MM.1S (cell line): ENCODE measurements around the gene ZBTB49.
A peak's percentile ranks its signal among the peaks of the same experiment; 100 is the strongest.
"Not testable (repeated sequence)": the region's sequence is repeated elsewhere in the genome, so short reads cannot be mapped to it uniquely, and the experiment has no call there.

Source experiments
- DNase-seq: peaks from one replicate; pipeline ENCODE4 v3.0.0-alpha.2; 2015
- H2AFZ ChIP-seq: fragments of 300-600 bp; sonication (generic); 2 replicates; pipeline ENCODE4 v1.6.0; 2016; ENCODE audit warnings: antibody characterized with exemption, low read length
- H3F3A ChIP-seq: fragments of 300-600 bp; sonication (generic); 2 replicates; pipeline ENCODE4 v1.6.1; 2016; ENCODE audit warnings: mild to moderate bottlenecking, antibody characterized with exemption, low read length, moderate library complexity, mixed read lengths; ENCODE audit not compliant: insufficient read depth
- H3K27ac ChIP-seq: fragments of 300-600 bp; sonication (generic); 2 replicates; pipeline ENCODE4 v1.5.1; 2016; ENCODE audit warnings: mild to moderate bottlenecking, low read length
- H3K27me3 ChIP-seq: fragments of 300-600 bp; sonication (generic); replicated peaks from 2 replicates; pipeline ENCODE4 v1.6.0; 2016; ENCODE audit warnings: low read length; ENCODE audit not compliant: insufficient read depth
- H3K36me3 ChIP-seq: fragments of 300-600 bp; sonication (generic); replicated peaks from 2 replicates; pipeline ENCODE4 v1.6.1; 2016; ENCODE audit warnings: mild to moderate bottlenecking, low read length, mixed read lengths; ENCODE audit not compliant: insufficient read depth
- H3K4me1 ChIP-seq: fragments of 300-600 bp; sonication (generic); 2 replicates; pipeline ENCODE4 v1.6.1; 2016; ENCODE audit warnings: low read length, mixed read lengths
- H3K4me2 ChIP-seq: fragments of 300-600 bp; sonication (generic); 2 replicates; pipeline ENCODE4 v1.6.0; 2016; ENCODE audit warnings: low read depth, low read length
- H3K4me3 ChIP-seq: fragments of 300-600 bp; sonication (generic); 2 replicates; pipeline ENCODE4 v1.5.1; 2016; ENCODE audit warnings: low read length, mixed read lengths
- H3K79me2 ChIP-seq: fragments of 300-600 bp; sonication (generic); 2 replicates; pipeline ENCODE4 v1.6.1; 2016; ENCODE audit warnings: mixed run types, low read length, mixed read lengths
- H3K9ac ChIP-seq: fragments of 300-600 bp; sonication (generic); 2 replicates; pipeline ENCODE4 v1.6.1; 2016; ENCODE audit warnings: low read length, mixed read lengths
- H3K9me2 ChIP-seq: fragments of 300-600 bp; sonication (generic); replicated peaks from 2 replicates; pipeline ENCODE4 v1.6.1; 2016; ENCODE audit warnings: mild to moderate bottlenecking, low read length, mixed read lengths; ENCODE audit not compliant: insufficient read depth
- H3K9me3 ChIP-seq: fragments of 300-600 bp; sonication (generic); replicated peaks from 2 replicates; pipeline ENCODE4 v1.6.1; 2016; ENCODE audit warnings: mild to moderate bottlenecking, low read length, mixed read lengths; ENCODE audit not compliant: insufficient read depth
- H4K20me1 ChIP-seq: fragments of 300-600 bp; sonication (generic); 2 replicates; pipeline ENCODE4 v1.6.1; 2016; ENCODE audit warnings: mild to moderate bottlenecking, low read length, moderate library complexity, mixed read lengths; ENCODE audit not compliant: insufficient read depth
- CTCF ChIP-seq: fragments of 300-600 bp; sonication (generic); IDR thresholded peaks from 2 replicates; pipeline ENCODE4 v1.5.1; 2016; ENCODE audit warnings: antibody characterized with exemption, low read length, mixed read lengths
- EZH2 ChIP-seq: fragments of 300-600 bp; sonication (generic); optimal IDR thresholded peaks from 2 replicates; pipeline ENCODE3; 2017; ENCODE audit warnings: low read depth, mild to moderate bottlenecking, antibody characterized with exemption, low read length, mixed read lengths
- EZH2phosphoT487 ChIP-seq: fragments of 300-600 bp; sonication (generic); IDR thresholded peaks from 2 replicates; pipeline ENCODE4 v1.6.1; 2018; ENCODE audit warnings: antibody characterized with exemption, low read length

The ZBTB49 gene

GRCh38 chr4:4248029-4248884 lies 41.8 kb upstream of the ZBTB49 start, which contains the start of gene TMEM128:
TSS of gene TMEM128 (minus strand) at chr4:4248223. CDS start at chr4:4248202, 21 bp downstream.
- no peaks in the 10 kb centered on the region for H3F3A ChIP-seq
- peak within 1 kb of the TSS; percentile 75; the same call in 1 of the 2 replicates for H3K27ac ChIP-seq
- peak; percentile 95 for DNase-seq
- no peaks in the 10 kb centered on the region for H3K36me3 ChIP-seq
- peak within 1 kb of the TSS; percentile 79 for H3K9ac ChIP-seq
- H3K9me2 ChIP-seq: no peaks in the 10 kb centered on the region
- H3K4me2 ChIP-seq: peak within 1 kb of the TSS; percentile 97
- H3K4me1 ChIP-seq: 0 out of 2 replicates have a peak, but pooled peaks cover 4% of the 10 kb centered on the region
- peak within 1 kb of the TSS; percentile 98 for H2AFZ ChIP-seq
- peaks cover 7% of the 10 kb centered on the region; the same call in 1 of the 2 replicates for H3K79me2 ChIP-seq
- no peaks in the 10 kb centered on the region for H3K9me3 ChIP-seq
- no peaks in the 10 kb centered on the region for H4K20me1 ChIP-seq
- peak within 1 kb of the TSS; percentile 81 for H3K4me3 ChIP-seq
- TF ChIP-seq EZH2phosphoT487 (no peak), EZH2 (no peak), CTCF (0 out of 2 replicates have a peak, but pooled peaks have one; percentile 7)
- peaks cover 14% of the 10 kb centered on the region for H3K27me3 ChIP-seq

GRCh38 chr4:4248885-4249203 lies 41.2 kb upstream of the ZBTB49 start:
- TF ChIP-seq EZH2: no peak
- TF ChIP-seq CTCF: no peak
- no peak for TF ChIP-seq EZH2phosphoT487
- DNase-seq: no peak
- no peaks in the 10 kb centered on the region for H3F3A ChIP-seq
- no peaks in the 10 kb centered on the region for H3K36me3 ChIP-seq
- no peaks in the 10 kb centered on the region for H4K20me1 ChIP-seq
- H3K9me2 ChIP-seq: no peaks in the 10 kb centered on the region
- H3K27ac ChIP-seq: peak overlapping the region; percentile 75; the same call in 1 of the 2 replicates
- H3K79me2 ChIP-seq: peaks cover 7% of the 10 kb centered on the region; the same call in 1 of the 2 replicates
- peak overlapping the region; percentile 81 for H3K4me3 ChIP-seq
- H3K9me3 ChIP-seq: no peaks in the 10 kb centered on the region
- H2AFZ ChIP-seq: peak overlapping the region; percentile 98
- peaks cover 14% of the 10 kb centered on the region for H3K27me3 ChIP-seq
- H3K4me2 ChIP-seq: peak overlapping the region; percentile 97
- peak overlapping the region; percentile 79 for H3K9ac ChIP-seq
- 0 out of 2 replicates have a peak, but pooled peaks cover 4% of the 10 kb centered on the region for H3K4me1 ChIP-seq

GRCh38 chr4:4249342-4249741 lies 40.7 kb upstream of the ZBTB49 start:
- not testable (repeated sequence) for H3K27ac ChIP-seq, H3K9ac ChIP-seq, H3K9me2 ChIP-seq, H3F3A ChIP-seq, H3K9me3 ChIP-seq, H3K4me3 ChIP-seq, H3K4me1 ChIP-seq, H3K79me2 ChIP-seq, H2AFZ ChIP-seq, DNase-seq, H3K36me3 ChIP-seq, H3K4me2 ChIP-seq, H4K20me1 ChIP-seq
- H3K27me3 ChIP-seq: peaks cover 14% of the 10 kb centered on the region

- no peak for TF ChIP-seq CTCF
- TF ChIP-seq EZH2phosphoT487: no peak
- no peak for TF ChIP-seq EZH2
- Histone ChIP-seq H3K27me3 (peaks cover 14% of the 10 kb centered on the region), H4K20me1 (no peaks in the 10 kb centered on the region), H3K9ac (no peak overlapping the region), H3K36me3 (no peaks in the 10 kb centered on the region), H3K9me3 (no peaks in the 10 kb centered on the region), H2AFZ (no peak overlapping the region), H3K4me1 (0 out of 2 replicates have a peak, but pooled peaks cover 4% of the 10 kb centered on the region), H3F3A (no peaks in the 10 kb centered on the region), H3K27ac (no peak overlapping the region), H3K79me2 (peaks cover 7% of the 10 kb centered on the region; the same call in 1 of the 2 replicates), H3K9me2 (no peaks in the 10 kb centered on the region), H3K4me2 (no peak overlapping the region), H3K4me3 (no peak overlapping the region)
- DNase-seq: no peak
These were observed 40.2 kb upstream of the ZBTB49 start for GRCh38 chr4:4249866-4250265.
